ENCODE measurements around the gene HEXA.
"Not testable (repeated sequence)": the region's sequence is repeated elsewhere in the genome, so short reads cannot be mapped to it uniquely, and the experiment has no call there.

The HEXA gene

GRCh38 chr15:72375846-72376581 is at the start of gene HEXA:
TSS of gene HEXA (minus strand) at chr15:72376014. CDS start at chr15:72375972, 42 bp downstream.
- peak; percentile 93 for DNase-seq (ENCODE audit: low read depth)

GRCh38 chr15:72423256-72423655 is 47.4 kb upstream of the HEXA start:
- DNase-seq (ENCODE audit: low read depth), result no peak

GRCh38 chr15:72421484-72421883 is 45.7 kb upstream of the HEXA start:
- peak; percentile 7 for DNase-seq (ENCODE audit: low read depth)

- no peak for DNase-seq (ENCODE audit: low read depth)
These were observed 44.8 kb upstream of the HEXA start for GRCh38 chr15:72420576-72420975.

- DNase-seq (ENCODE audit: low read depth), result not testable (repeated sequence)
These were observed 44.0 kb upstream of the HEXA start for GRCh38 chr15:72419768-72420167.

GRCh38 chr15:72415304-72415703 is 39.5 kb upstream of the HEXA start:
- DNase-seq (ENCODE audit: low read depth), result no peak

- DNase-seq (ENCODE audit: low read depth), result not testable (repeated sequence)
These were observed 37.5 kb upstream of the HEXA start for GRCh38 chr15:72413337-72413736.

GRCh38 chr15:72411544-72411943 is 35.7 kb upstream of the HEXA start:
- no peak for DNase-seq (ENCODE audit: low read depth)

- no peak for DNase-seq (ENCODE audit: low read depth)
These were observed 35.3 kb upstream of the HEXA start for GRCh38 chr15:72411111-72411510.

GRCh38 chr15:72406936-72407335 is 31.1 kb upstream of the HEXA start:
- no peak for DNase-seq (ENCODE audit: low read depth)

GRCh38 chr15:72404841-72405240 is 29.0 kb upstream of the HEXA start:
- peak; percentile 12 for DNase-seq (ENCODE audit: low read depth)

GRCh38 chr15:72404356-72404755 is 28.5 kb upstream of the HEXA start:
- DNase-seq (ENCODE audit: low read depth), result no peak

- DNase-seq (ENCODE audit: low read depth), result no peak
These were observed 26.9 kb upstream of the HEXA start for GRCh38 chr15:72402726-72403125.

- DNase-seq (ENCODE audit: low read depth), result no peak
These were observed 22.8 kb upstream of the HEXA start for GRCh38 chr15:72398648-72399047.

GRCh38 chr15:72397796-72398588 is 22.2 kb upstream of the HEXA start, which contains the start of gene TMEM202:
TSS of gene TMEM202 (plus strand) at chr15:72398305. CDS start at chr15:72398327, 22 bp downstream.
- DNase-seq (ENCODE audit: low read depth), result no peak

- not testable (repeated sequence) for DNase-seq (ENCODE audit: low read depth)
These were observed 20.5 kb upstream of the HEXA start for GRCh38 chr15:72396331-72396730.

GRCh38 chr15:72389231-72389630 is 13.4 kb upstream of the HEXA start:
- DNase-seq (ENCODE audit: low read depth), result peak; percentile 21

- no peak for DNase-seq (ENCODE audit: low read depth)
These were observed 11.9 kb upstream of the HEXA start for GRCh38 chr15:72387741-72388140.

- no peak for DNase-seq (ENCODE audit: low read depth)
These were observed 6.3 kb upstream of the HEXA start for GRCh38 chr15:72382146-72382545.

- DNase-seq (ENCODE audit: low read depth), result no peak
These were observed 4.9 kb upstream of the HEXA start for GRCh38 chr15:72380743-72381142.

GRCh38 chr15:72379856-72380430 is 4.1 kb upstream of the HEXA start:
- no peak for DNase-seq (ENCODE audit: low read depth)

- not testable (repeated sequence) for DNase-seq (ENCODE audit: low read depth)
These were observed 3.3 kb upstream of the HEXA start for GRCh38 chr15:72379106-72379505.

GRCh38 chr15:72377331-72377730 is 1.5 kb upstream of the HEXA start:
- DNase-seq (ENCODE audit: low read depth), result no peak

Data from amniotic epithelial cell (primary cell).